Measurements from ENCODE around the gene NCOR2. TPM values are rescaled to one million over a fixed set of nuclear protein-coding genes. Genes with fewer than 3 reads are reported as not detected.

NCOR2 gene
- 2.8 and 4.8 TPM in 2 replicates for polyA plus RNA-seq
- 17.3 and 20.7 TPM in 2 replicates for polyA minus RNA-seq

DNA sequence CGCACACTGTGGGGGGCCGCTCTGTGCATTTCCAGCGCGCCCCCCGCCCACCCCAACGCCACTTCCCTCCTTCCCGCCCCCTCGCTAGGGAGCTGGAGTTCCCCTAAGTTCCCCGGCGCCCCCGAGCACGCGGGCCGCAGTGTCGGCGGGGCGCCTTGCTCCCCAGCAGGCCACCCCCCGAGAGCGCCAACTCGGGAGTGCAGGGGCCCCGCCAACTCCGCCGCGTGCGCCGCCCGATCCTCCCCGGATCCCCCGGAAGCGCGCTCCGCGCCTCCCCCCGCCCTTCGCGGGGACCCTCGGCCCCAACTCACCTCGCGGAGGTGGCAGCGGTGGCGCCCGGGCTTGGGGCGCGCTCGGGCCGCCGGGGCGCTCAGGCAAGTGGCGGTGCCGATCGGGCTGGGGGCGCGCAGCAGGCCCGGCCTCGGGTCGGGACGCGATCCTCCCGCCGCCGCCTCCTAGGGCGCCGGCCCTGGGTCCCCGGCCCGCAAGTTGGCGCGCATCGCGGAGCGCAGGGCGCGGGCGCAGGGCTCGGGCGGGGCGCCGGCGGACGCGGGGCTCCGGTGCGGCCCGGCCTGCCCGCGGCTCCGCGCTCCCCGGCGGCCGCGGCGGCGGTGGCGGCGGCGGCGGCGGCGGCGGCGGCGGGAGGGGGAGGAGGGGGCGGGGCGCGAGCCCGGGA lies at the start of gene NCOR2:
Gene NCOR2, minus strand, starts transcription at position 616 of the 676 bp plus-strand sequence. CDS start 72,361 bp downstream, outside the sequence.
- H4K20me1 ChIP-seq (ENCODE audit: insufficient read depth) = no peaks in the 10 kb centered on the region
- peak within 1 kb of the TSS; percentile 97 for H3K4me3 ChIP-seq (ENCODE audit: low read length)
- peak within 1 kb of the TSS; percentile 20 for H3K27ac ChIP-seq (ENCODE audit: low read length)
- no peaks in the 10 kb centered on the region for H3K27me3 ChIP-seq (ENCODE audit: insufficient read depth, low read depth, low read length)
- no peaks in the 10 kb centered on the region for H3K9me2 ChIP-seq (ENCODE audit: insufficient read depth, low read length)
- peak within 1 kb of the TSS; percentile 76 for H3K4me2 ChIP-seq (ENCODE audit: low read length)
- H3F3A ChIP-seq (ENCODE audit: insufficient read depth, low read length, poor library complexity, severe bottlenecking) = no peaks in the 10 kb centered on the region
- no peaks in the 10 kb centered on the region for H3K9me3 ChIP-seq (ENCODE audit: low read length)
- peak; percentile 58 for TF ChIP-seq MXI1 (conservative IDR thresholded peaks at IDR 0.05; ENCODE audit: poor library complexity, severe bottlenecking)
- TF ChIP-seq, protein P1, sequence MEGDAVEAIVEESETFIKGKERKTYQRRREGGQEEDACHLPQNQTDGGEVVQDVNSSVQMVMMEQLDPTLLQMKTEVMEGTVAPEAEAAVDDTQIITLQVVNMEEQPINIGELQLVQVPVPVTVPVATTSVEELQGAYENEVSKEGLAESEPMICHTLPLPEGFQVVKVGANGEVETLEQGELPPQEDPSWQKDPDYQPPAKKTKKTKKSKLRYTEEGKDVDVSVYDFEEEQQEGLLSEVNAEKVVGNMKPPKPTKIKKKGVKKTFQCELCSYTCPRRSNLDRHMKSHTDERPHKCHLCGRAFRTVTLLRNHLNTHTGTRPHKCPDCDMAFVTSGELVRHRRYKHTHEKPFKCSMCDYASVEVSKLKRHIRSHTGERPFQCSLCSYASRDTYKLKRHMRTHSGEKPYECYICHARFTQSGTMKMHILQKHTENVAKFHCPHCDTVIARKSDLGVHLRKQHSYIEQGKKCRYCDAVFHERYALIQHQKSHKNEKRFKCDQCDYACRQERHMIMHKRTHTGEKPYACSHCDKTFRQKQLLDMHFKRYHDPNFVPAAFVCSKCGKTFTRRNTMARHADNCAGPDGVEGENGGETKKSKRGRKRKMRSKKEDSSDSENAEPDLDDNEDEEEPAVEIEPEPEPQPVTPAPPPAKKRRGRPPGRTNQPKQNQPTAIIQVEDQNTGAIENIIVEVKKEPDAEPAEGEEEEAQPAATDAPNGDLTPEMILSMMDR (IDR thresholded peaks at IDR 0.05; ENCODE audit: poor library complexity, severe bottlenecking) = no peak
- no peaks in the 10 kb centered on the region for H3K36me3 ChIP-seq (ENCODE audit: insufficient read depth, low read length)
- H3K79me2 ChIP-seq (replicated peaks; ENCODE audit: insufficient read depth, low read length) = peaks cover 36% of the 10 kb centered on the region
- H2AFZ ChIP-seq (ENCODE audit: low read depth, low read length) = peak within 1 kb of the TSS; percentile 15
- peak within 1 kb of the TSS; percentile 71 for H3K9ac ChIP-seq (ENCODE audit: low read length)

DNA sequence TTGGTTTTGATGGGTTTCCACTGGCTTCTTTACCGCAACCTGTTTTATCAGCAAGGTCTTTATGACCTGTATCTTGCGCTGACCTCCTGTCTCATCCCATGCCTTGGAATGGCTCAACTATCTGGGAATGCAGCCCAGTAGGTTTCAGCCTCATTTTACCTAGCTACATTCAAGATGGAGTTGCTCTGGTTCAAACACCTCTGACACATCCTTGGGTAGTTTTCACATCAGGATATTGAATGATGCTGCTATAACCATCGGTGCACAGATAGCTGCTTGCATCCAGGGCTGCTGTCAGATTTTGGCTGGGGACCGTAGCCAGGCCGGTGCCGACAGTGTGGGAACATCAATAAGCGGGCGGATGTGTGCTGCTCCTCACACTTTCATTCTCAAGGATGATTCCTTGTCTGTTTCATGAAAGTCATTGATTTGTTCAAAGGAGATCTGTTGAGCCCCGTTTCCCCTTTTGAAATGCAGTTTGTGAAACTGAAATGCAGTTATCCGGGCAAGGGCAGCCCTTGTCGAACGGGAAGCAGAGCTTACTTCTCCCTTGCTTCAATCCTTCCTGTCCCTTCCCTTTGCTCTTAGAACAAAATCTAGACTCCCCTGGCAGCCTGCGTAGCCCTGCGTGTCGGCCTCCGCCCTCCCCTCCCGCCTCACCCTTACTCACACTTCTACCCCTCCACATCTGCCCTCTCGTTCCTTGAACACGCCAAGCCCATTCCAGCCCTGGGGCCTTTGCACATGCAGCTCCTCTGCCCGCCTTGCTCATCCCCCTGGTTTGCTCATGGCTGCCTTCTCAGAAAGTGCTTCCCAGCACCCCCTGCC lies 49.2 kb upstream of the NCOR2 start:
- no peak overlapping the region for H3K27ac ChIP-seq (ENCODE audit: low read length)
- H3K4me2 ChIP-seq (ENCODE audit: low read length) = no peak overlapping the region
- no peaks in the 10 kb centered on the region for H3K9me3 ChIP-seq (ENCODE audit: low read length)
- TF ChIP-seq EZH2 (IDR thresholded peaks at IDR 0.05; ENCODE audit: borderline replicate concordance, insufficient read depth, low read length, poor library complexity, severe bottlenecking) = no peak
- TF ChIP-seq, protein P1 (IDR thresholded peaks at IDR 0.05; ENCODE audit: poor library complexity, severe bottlenecking) = no peak
- no peak for TF ChIP-seq REST (IDR thresholded peaks at IDR 0.05; ENCODE audit: borderline replicate concordance)
- TF ChIP-seq RAD21 (conservative IDR thresholded peaks at IDR 0.05) = no peak
- TF ChIP-seq TAF1 (IDR thresholded peaks at IDR 0.05; ENCODE audit: low read depth) = no peak
- TF ChIP-seq SMC3 (conservative IDR thresholded peaks at IDR 0.05; ENCODE audit: poor library complexity) = no peak
- TF ChIP-seq POLR2AphosphoS5 (IDR thresholded peaks at IDR 0.05) = no peak
- TF ChIP-seq EP300 (conservative IDR thresholded peaks at IDR 0.05; ENCODE audit: poor library complexity, severe bottlenecking) = no peak
- no peak for TF ChIP-seq MXI1 (conservative IDR thresholded peaks at IDR 0.05; ENCODE audit: poor library complexity, severe bottlenecking)
- H3K27me3 ChIP-seq (ENCODE audit: insufficient read depth, low read depth, low read length) = no peaks in the 10 kb centered on the region
- H3K4me3 ChIP-seq (ENCODE audit: low read length) = no peak overlapping the region
- no peaks in the 10 kb centered on the region for H3F3A ChIP-seq (ENCODE audit: insufficient read depth, low read length, poor library complexity, severe bottlenecking)
- H3K79me2 ChIP-seq (replicated peaks; ENCODE audit: insufficient read depth, low read length) = no peaks in the 10 kb centered on the region
- no peaks in the 10 kb centered on the region for H4K20me1 ChIP-seq (ENCODE audit: insufficient read depth)
- H3K9ac ChIP-seq (ENCODE audit: low read length) = no peak overlapping the region
- no peak overlapping the region for H2AFZ ChIP-seq (ENCODE audit: low read depth, low read length)
- no peaks in the 10 kb centered on the region for H3K36me3 ChIP-seq (ENCODE audit: insufficient read depth, low read length)
- no peaks in the 10 kb centered on the region for H3K9me2 ChIP-seq (ENCODE audit: insufficient read depth, low read length)

All from neural cell (in vitro differentiated cells).